GM19468 (cell line): ENCODE measurements around the gene LMO1.

Experiments
- ATAC-seq: cut with Tn5 transposase; IDR thresholded peaks from one replicate; pipeline ENCODE4 v1.9.1; 2021; ENCODE audit warnings: mild to moderate bottlenecking, moderate library complexity, moderate number of reproducible peaks; ENCODE audit not compliant: unreplicated experiment; ENCODE audit errors: extremely low read depth

LMO1 gene

GRCh38 chr11:8178297-8178696, 85.4 kb downstream of the LMO1 start:
- no peak for ATAC-seq

- no peak for ATAC-seq
Measured at GRCh38 chr11:8177136-8177535, 86.5 kb downstream of the LMO1 start.
